DMS153 (cell line): Measurements from ENCODE around the gene UBE2E2.
A peak's percentile ranks its signal among the peaks of the same experiment; 100 is the strongest.
"Not testable (repeated sequence)": the region's sequence is repeated elsewhere in the genome, so short reads cannot be mapped to it uniquely, and the experiment has no call there.

Source experiments
- DNase-seq: peaks from one replicate; lab custom pipeline; 2025; lab: John Stamatoyannopoulos, UW

Gene UBE2E2

GRCh38 chr3:23202921-23203707 is at the start of gene UBE2E2:
Gene UBE2E2 (plus strand): TSS chr3:23203327.
- peak; percentile 6 for DNase-seq

DNA sequence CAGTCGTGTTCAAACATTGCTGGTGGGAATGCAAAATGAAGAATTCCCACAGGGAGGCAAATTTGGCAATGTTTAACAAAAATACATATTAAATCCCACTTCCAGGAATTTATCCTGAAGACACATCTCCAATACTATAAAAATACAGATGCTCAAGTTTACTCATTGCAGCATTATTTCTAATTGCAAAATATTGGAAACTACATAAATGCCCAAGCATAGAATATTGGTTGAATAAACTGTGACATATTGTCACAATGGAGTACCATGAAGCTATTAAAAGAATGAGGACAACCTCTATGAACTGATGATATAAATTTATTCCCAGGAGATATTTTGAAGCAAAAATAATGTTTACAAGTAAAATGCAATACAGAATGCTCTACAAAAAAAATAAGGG is 49.7 kb upstream of the UBE2E2 start:
- DNase-seq = no peak

- no peak for DNase-seq
Observed at GRCh38 chr3:23157331-23157730, 45.8 kb upstream of the UBE2E2 start.

DNA sequence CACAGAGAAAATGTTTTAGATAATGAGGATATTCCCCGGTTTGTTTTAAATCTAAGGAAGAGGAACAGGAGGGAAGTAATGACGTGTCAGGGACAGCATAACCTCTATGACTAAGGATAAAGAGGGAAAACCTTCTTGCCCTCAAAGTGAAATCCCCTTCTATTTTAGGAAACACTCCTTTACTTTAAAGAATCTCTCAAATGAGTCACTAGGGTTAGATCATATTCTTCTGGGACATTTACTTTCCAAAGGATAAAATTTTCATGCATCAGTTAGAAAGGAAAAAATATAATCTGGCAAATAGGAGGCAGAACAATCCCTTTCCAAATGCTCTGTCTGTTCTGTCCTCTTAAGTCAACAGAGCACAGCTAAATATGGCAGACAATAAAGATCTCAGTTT is 43.2 kb upstream of the UBE2E2 start:
- no peak for DNase-seq

DNA sequence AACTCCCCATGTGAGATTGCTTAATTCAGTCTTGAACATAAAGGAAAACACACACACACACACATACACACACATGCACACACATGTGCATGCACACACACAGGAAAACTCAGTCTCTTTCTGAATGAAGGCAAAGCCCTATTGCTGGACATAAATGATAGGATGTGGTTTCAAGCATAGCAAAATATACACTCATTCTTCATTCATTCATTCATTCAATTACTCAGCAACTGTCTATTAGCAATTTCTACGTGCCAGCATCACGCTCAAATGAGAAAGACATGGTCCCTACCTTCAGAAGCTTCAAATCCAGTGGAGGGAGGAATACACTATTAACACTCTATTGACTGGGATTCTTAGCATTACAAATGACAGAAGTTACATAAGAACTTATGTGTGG is 41.8 kb upstream of the UBE2E2 start:
- DNase-seq = no peak

DNA sequence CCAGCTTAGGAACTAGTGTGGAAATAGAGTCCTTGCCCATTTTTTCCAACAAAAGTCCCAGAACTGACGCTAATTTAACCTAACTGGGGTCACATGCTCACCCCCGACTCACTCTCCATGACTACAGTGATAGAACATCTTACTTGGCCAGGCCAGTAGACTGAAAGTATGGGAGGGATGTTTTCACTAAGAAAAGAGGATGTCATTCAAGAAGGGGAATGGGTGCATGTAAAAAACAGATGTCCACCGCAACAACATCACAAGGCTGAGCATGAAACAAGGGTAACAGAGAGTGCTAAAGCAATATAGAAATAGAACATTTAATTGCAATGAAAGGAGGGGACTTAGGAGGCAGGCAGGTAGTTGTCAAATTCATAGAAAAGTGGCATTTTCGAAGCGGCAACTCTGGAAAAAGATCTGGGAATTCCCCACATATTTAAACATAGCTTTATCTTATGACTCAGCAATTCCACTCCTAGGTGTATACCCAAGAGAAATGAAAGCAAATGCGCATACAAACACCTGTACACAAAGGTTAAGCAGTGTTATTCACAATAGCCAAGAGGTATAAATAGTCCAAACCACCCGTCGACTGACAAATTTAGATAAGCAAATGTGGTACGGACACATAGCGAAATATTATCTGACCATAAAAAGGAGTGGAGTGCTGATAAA is 41.1 kb upstream of the UBE2E2 start:
- no peak for DNase-seq

DNA sequence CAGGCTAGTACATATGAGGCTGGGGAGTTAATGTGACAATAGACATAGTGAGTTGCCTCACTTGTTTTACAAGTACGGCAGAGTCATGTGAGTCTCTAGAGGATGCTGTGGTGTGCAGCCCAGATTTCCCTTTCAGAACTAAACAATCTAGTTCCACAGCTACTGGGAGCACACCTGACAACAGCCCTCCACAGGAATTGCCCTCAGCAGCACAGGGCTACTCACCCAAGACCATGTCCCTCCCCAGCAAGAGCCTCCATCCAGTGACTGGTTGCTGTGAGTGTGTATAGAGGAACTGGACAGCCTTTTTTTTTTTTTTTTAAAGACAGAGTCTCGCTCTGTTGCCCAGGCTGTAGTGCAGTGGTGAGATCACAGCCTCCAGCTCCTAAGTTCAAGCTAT is 40.2 kb upstream of the UBE2E2 start:
- no peak for DNase-seq

DNA sequence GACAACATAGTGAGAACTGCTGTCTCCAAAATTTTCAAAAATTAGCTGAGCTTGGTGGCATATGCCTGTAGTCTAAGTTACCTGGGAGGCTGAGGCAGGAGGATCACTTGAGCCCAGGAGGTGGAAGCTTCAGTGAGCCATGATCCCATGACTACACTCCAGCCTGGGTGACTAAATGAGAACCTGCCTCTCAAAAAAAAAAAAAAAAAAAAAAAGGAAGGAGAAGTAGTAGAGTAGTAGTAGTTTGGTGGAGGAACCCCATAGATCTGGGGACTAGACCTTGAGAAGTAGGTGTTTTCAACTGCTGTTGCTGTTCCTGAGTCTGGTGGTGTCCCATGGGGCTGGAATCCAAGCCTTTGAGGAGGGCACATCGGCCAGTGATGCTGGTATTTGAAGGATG is 38.4 kb upstream of the UBE2E2 start:
- no peak for DNase-seq

GRCh38 chr3:23165571-23165970 is 37.6 kb upstream of the UBE2E2 start:
- no peak for DNase-seq

DNA sequence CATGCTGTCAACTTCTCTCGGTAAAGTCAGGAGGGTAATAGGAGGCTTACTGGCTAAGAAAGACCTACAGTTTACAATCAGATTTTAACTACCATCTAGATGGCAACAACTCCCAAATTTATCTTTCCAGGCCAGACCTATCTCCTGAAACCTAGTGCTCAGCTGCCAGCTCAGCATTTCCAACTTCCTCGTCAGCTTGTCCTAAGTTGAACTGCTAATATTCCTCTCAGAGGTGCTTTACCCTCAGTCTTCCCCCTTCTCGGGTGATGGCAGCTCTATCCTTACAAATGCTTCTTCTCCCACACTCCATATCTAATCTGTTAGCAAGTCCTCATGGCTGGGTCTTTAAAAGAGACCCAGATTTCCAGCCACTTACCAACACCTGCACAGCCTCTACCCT is 36.9 kb upstream of the UBE2E2 start:
- no peak for DNase-seq

GRCh38 chr3:23166845-23167244 is 36.3 kb upstream of the UBE2E2 start:
- no peak for DNase-seq

GRCh38 chr3:23169551-23169950 is 33.6 kb upstream of the UBE2E2 start:
- DNase-seq = no peak

DNA sequence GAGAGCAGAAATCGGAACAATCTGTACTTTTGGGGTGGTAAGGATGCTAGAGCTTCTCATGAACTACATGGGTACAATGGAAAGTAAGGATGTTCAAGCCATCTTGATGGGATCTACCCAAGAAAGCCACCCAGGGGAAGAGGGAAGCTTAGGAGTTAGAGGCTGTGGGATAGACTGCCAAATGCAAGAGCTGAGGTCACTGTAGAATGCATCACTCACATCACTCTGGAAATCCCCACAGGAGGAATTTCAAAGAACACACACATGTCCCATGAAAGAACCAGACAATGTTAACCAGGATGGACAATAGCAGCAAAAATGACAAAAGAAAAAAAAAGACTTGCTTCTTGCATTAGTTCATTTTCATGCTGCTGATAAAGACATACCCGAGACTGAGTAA is 32.8 kb upstream of the UBE2E2 start:
- DNase-seq = no peak

- DNase-seq = no peak
Observed at GRCh38 chr3:23172059-23172458, 31.1 kb upstream of the UBE2E2 start.

GRCh38 chr3:23174426-23175039 is 28.6 kb upstream of the UBE2E2 start:
- DNase-seq = no peak

DNA sequence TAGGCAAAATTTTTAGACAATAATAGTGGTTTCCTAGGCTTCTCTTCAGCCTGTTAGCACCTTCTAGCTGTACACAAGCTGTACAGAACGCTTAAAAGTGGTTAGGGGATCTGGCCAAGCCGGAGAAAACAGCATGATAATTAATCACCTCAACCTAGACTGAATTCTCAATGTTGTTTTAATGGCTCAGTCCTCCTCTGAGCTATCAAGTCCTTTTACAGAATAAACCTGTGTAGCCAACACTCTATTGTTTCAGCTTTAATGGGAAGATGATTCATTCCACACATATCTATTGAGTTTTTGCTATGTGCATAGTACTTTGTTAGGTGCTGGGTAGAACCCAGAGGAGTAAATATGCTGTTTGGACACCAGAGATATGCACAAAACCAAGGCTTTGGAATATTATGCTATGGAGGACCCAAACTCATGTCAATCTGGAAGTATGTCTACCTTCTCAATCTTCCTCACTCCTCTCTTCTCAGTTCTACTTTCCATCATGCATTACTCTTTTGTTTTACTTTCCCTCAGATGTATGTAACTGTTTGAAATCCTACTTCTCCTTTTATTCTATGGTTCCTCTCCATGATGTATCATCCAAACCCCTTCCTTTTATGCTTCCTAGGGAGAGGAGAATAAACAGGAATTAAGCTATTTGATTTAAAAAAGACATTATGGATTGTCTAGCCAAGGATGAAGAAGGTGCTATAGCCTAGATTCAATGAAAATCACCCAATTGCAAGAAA is 27.6 kb upstream of the UBE2E2 start:
- no peak for DNase-seq

GRCh38 chr3:23176839-23177238 is 26.3 kb upstream of the UBE2E2 start:
- DNase-seq = not testable (repeated sequence)

GRCh38 chr3:23182996-23183513 is 20.1 kb upstream of the UBE2E2 start:
- DNase-seq = no peak

GRCh38 chr3:23183731-23184130 is 19.4 kb upstream of the UBE2E2 start:
- DNase-seq = no peak

GRCh38 chr3:23185861-23186260 is 17.3 kb upstream of the UBE2E2 start:
- no peak for DNase-seq

DNA sequence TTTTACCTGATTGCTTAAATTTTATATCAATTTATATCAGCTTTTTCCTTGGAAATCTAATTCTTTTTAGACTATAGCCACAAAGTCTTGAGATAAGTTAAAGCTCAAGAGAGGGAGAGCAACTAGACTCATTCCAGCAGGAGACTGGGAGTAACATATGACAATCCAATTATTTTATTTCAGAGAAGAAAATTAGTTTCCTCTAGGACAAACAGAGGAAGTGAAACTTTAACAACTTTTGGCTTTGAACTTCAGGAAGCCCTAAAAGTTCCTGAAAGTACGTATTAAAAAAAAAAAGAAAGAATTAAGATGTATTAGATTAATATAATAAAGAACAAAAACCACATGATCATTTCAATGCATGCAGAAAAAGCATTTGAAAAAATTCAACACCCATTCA is 13.9 kb upstream of the UBE2E2 start:
- DNase-seq = no peak

- no peak for DNase-seq
Observed at GRCh38 chr3:23192816-23193215, 10.3 kb upstream of the UBE2E2 start.
